ENCODE results near the gene ZNF644. TPM values are rescaled to one million over a fixed set of nuclear protein-coding genes. Genes with fewer than 3 reads are reported as not detected.

Gene ZNF644
- total RNA-seq, 1 experiment from 2014 or later: 71.4 TPM

GRCh38 chr1:91057784-91058183 lies 35.9 kb upstream of the ZNF644 start:
- Mint-ChIP-seq H3K4me1 (peaks cover 4% of the 10 kb centered on the region; the same call in 1 of the 2 replicates), H3K36me3 (peaks cover 3% of the 10 kb centered on the region), H3K27me3 (ENCODE audit: low read depth) (peaks cover 4% of the 10 kb centered on the region; the same call in 1 of the 2 replicates), H3K9me3 (peaks cover 13% of the 10 kb centered on the region), H3K4me3 (no peak overlapping the region), H3K27ac (no peak overlapping the region)
- ChIA-PET CTCF (interaction anchor here (1.9 kb wide), 1 partner anchor 108 kb away, joined by 10 read pairs; no protein-coding TSS in a partner anchor), POLR2A (no interaction called here)
- ATAC-seq: no peak
- TF ChIP-seq AR (CRISPR knock-in tag; IDR thresholded peaks at IDR 0.05): no peak
- no peak for TF ChIP-seq E2F1 (CRISPR knock-in tag; IDR thresholded peaks at IDR 0.05)
- no peak for TF ChIP-seq ZNF423 (CRISPR knock-in tag; IDR thresholded peaks at IDR 0.05)
- no peak for TF ChIP-seq ATF6 (CRISPR knock-in tag; IDR thresholded peaks at IDR 0.05)
- no peak for TF ChIP-seq EMX1 (CRISPR knock-in tag; IDR thresholded peaks at IDR 0.05)
- TF ChIP-seq ZNF532 (CRISPR knock-in tag; IDR thresholded peaks at IDR 0.05; ENCODE audit: borderline replicate concordance): no peak
- TF ChIP-seq GTF2I (CRISPR knock-in tag; conservative IDR thresholded peaks at IDR 0.05): no peak
- DNase-seq (ENCODE audit: low spot score): no peak

- DNase-seq (ENCODE audit: low spot score): no peak
- Mint-ChIP-seq H3K9me3 (no peaks in the 10 kb centered on the region), H3K27ac (no peak overlapping the region), H3K4me1 (no peaks in the 10 kb centered on the region), H3K27me3 (ENCODE audit: low read depth) (peaks cover 4% of the 10 kb centered on the region; the same call in 1 of the 2 replicates), H3K36me3 (no peaks in the 10 kb centered on the region), H3K4me3 (no peak overlapping the region)
- no peak for ATAC-seq
- TF ChIP-seq NFYB (CRISPR knock-in tag; conservative IDR thresholded peaks at IDR 0.05; ENCODE audit: low read depth) (no peak), ZNF425 (CRISPR knock-in tag; conservative IDR thresholded peaks at IDR 0.05) (no peak), OVOL2 (CRISPR knock-in tag; IDR thresholded peaks at IDR 0.05; ENCODE audit: borderline replicate concordance) (no peak), TP53 (CRISPR knock-in tag; IDR thresholded peaks at IDR 0.05) (no peak), RELA (CRISPR knock-in tag; IDR thresholded peaks at IDR 0.05; ENCODE audit: borderline replicate concordance) (no peak), ETV6 (CRISPR knock-in tag; IDR thresholded peaks at IDR 0.05) (no peak)
- ChIA-PET CTCF (no interaction called here), POLR2A (no interaction called here)
Observed at GRCh38 chr1:91054780-91055481, 33.1 kb upstream of the ZNF644 start.

All from WTC11 (cell line).